ENCODE data around the gene GLO1. TPM values are rescaled to one million over a fixed set of nuclear protein-coding genes. Genes with fewer than 3 reads are reported as not detected.

The GLO1 gene
- polyA plus RNA-seq, 1 of the 3 experiments (the other 2 are of a cell fraction): 47.1 TPM

GRCh38 chr6:38713812-38714211 lies 10.9 kb upstream of the GLO1 start:
- POLR2A ChIA-PET: interaction anchor here (1.6 kb wide), 1 partner anchor 11 kb away, joined by 4 read pairs; the partner anchor contains the start of gene GLO1
- 62% methylated on average over 5 of the region's 6 CpGs for WGBS (ENCODE audit: low lambda C conversion rate)
- no peaks in the 10 kb centered on the region for H3K9me3 ChIP-seq

GRCh38 chr6:38708496-38708895 lies 5.6 kb upstream of the GLO1 start:
- no peak for DNase-seq
- Histone ChIP-seq H3K4me2 (no peak overlapping the region), H3K9me2 (no peaks in the 10 kb centered on the region), H3K27me3 (ENCODE audit: insufficient read depth) (no peaks in the 10 kb centered on the region), H4K20me1 (ENCODE audit: insufficient read depth) (no peaks in the 10 kb centered on the region), H3K27ac (ENCODE audit: low read depth in 2 of 2, low read length in 1 of 2) (no peak overlapping the region), H3K9ac (no peak overlapping the region), H3K9me3 (no peaks in the 10 kb centered on the region), H3F3A (replicated peaks; ENCODE audit: insufficient read depth) (no peaks in the 10 kb centered on the region), H3K36me3 (replicated peaks in 1 of 2; ENCODE audit: control insufficient read depth in 1 of 2, insufficient read depth in 2 of 2, low read length in 1 of 2) (no peaks in the 10 kb centered on the region), H2AFZ (ENCODE audit: low read depth) (no peak overlapping the region), H3K79me2 (ENCODE audit: insufficient read depth) (no peaks in the 10 kb centered on the region), H3K4me1 (ENCODE audit: control insufficient read depth in 1 of 2, insufficient read depth in 2 of 2, low read depth in 1 of 2, low read length in 1 of 2) (no peaks in the 10 kb centered on the region; a peak in 1 of 4 replicates), H3K4me3 (ENCODE audit: low read depth in 2 of 2, low read length in 1 of 2) (no peak overlapping the region)
- ChIA-PET CTCF (interaction anchor here (0.6 to 0.9 kb wide), 2 partner anchors 35 to 81 kb away, joined by 3 to 6 read pairs; no protein-coding TSS in a partner anchor), POLR2A (no interaction called here)
- no peak for TF ChIP-seq TAF1 (IDR thresholded peaks at IDR 0.05; ENCODE audit: borderline replicate concordance, low read depth, low read length)
- no peak for TF ChIP-seq REST (IDR thresholded peaks at IDR 0.05; ENCODE audit: low read depth, low read length)
- no peak for TF ChIP-seq FOXM1 (IDR thresholded peaks at IDR 0.05; ENCODE audit: low read depth)
- no peak for TF ChIP-seq GATA2 (CRISPR knock-in tag; IDR thresholded peaks at IDR 0.05)
- no peak for TF ChIP-seq USF2 (IDR thresholded peaks at IDR 0.05; ENCODE audit: borderline replicate concordance, low read depth, low read length)
- no peak for TF ChIP-seq NFIC (IDR thresholded peaks at IDR 0.05; ENCODE audit: borderline replicate concordance)
- no peak for TF ChIP-seq RCOR1 (IDR thresholded peaks at IDR 0.05; ENCODE audit: low read length)
- no peak for TF ChIP-seq NRF1 (IDR thresholded peaks at IDR 0.05; ENCODE audit: low read depth, low read length)
- TF ChIP-seq MEF2A (IDR thresholded peaks at IDR 0.05; ENCODE audit: borderline replicate concordance, low read depth): no peak
- WGBS (ENCODE audit: low lambda C conversion rate): 71% methylated on average over 2 of the region's 2 CpGs

More at GRCh38 chr6:38713812-38714211, 10.9 kb upstream of the GLO1 start:
- no peaks in the 10 kb centered on the region for H3F3A ChIP-seq (replicated peaks; ENCODE audit: insufficient read depth)
- H2AFZ ChIP-seq (ENCODE audit: low read depth): no peak overlapping the region
- H3K36me3 ChIP-seq (replicated peaks in 1 of 2; ENCODE audit: control insufficient read depth in 1 of 2, insufficient read depth in 2 of 2, low read length in 1 of 2): no peaks in the 10 kb centered on the region
- CTCF ChIA-PET: interaction anchor here (1.0 kb wide), 1 partner anchor 10 kb away, joined by 3 read pairs; no protein-coding TSS in a partner anchor
- H3K27ac ChIP-seq (ENCODE audit: low read depth in 2 of 2, low read length in 1 of 2): no peak overlapping the region; a peak in 1 of 4 replicates
- no peak overlapping the region for H3K4me3 ChIP-seq (ENCODE audit: low read depth in 2 of 2, low read length in 1 of 2)
- no peaks in the 10 kb centered on the region for H3K9me2 ChIP-seq
- no peaks in the 10 kb centered on the region for H3K79me2 ChIP-seq (ENCODE audit: insufficient read depth)
- no peak overlapping the region for H3K4me2 ChIP-seq
- TF ChIP-seq SMC3 (IDR thresholded peaks at IDR 0.05; ENCODE audit: low read depth, low read length) (no peak), USF1 (IDR thresholded peaks at IDR 0.05; ENCODE audit: borderline replicate concordance, low read depth) (no peak), GABPA (IDR thresholded peaks at IDR 0.05; ENCODE audit: low read depth) (no peak), CHD2 (IDR thresholded peaks at IDR 0.05; ENCODE audit: low read length, partially characterized antibody) (no peak), RFX5 (IDR thresholded peaks at IDR 0.05; ENCODE audit: low read length) (no peak), GATA2 (CRISPR knock-in tag; IDR thresholded peaks at IDR 0.05) (no peak), RAD21 (IDR thresholded peaks at IDR 0.05; ENCODE audit: low read length) (no peak), RCOR1 (IDR thresholded peaks at IDR 0.05; ENCODE audit: low read length) (no peak), YY1 (IDR thresholded peaks at IDR 0.05; ENCODE audit: low read depth) (no peak), IRF3 (IDR thresholded peaks at IDR 0.05; ENCODE audit: low read depth, low read length) (no peak), MXI1 (IDR thresholded peaks at IDR 0.05; ENCODE audit: low read depth, low read length) (no peak), MAX (IDR thresholded peaks at IDR 0.05; ENCODE audit: low read depth) (no peak), FOXM1 (IDR thresholded peaks at IDR 0.05; ENCODE audit: low read depth) (no peak)
- no peaks in the 10 kb centered on the region for H4K20me1 ChIP-seq (ENCODE audit: insufficient read depth)
- H3K4me1 ChIP-seq (ENCODE audit: control insufficient read depth in 1 of 2, insufficient read depth in 2 of 2, low read depth in 1 of 2, low read length in 1 of 2): peaks cover 0 to 13% of the 10 kb centered on the region in 2 experiments; a peak in 3 of 4 replicates
- no peak overlapping the region for H3K9ac ChIP-seq
- no peak for DNase-seq
- H3K27me3 ChIP-seq (ENCODE audit: insufficient read depth): no peaks in the 10 kb centered on the region
